Thoracic aorta (tissue), 2 donors: Measurements from ENCODE around the gene SPIRE1. TPM values are rescaled to one million over a fixed set of nuclear protein-coding genes. Genes with fewer than 3 reads are reported as not detected.
A peak's percentile ranks its signal among the peaks of the same experiment; 100 is the strongest.

Source experiments
- ATAC-seq: fragments of 150-250 bp; one replicate; pipeline ENCODE4 v1.8.0; 2017; ENCODE audit warnings: low read depth; ENCODE audit not compliant: insufficient number of reproducible peaks, low FRiP score
- DNase-seq: peaks from one replicate; pipeline ENCODE4 v3.0.0-alpha.2; 2020; ENCODE audit warnings: low spot score
- H3K27ac ChIP-seq, 2 donors: fragments of 200-600 bp; sonication (generic); 1 replicate in 1 of 2; 2 replicates in 1 of 2; pipeline ENCODE4 v1.5.1; 2016; ENCODE audit warnings: mild to moderate bottlenecking in 2 of 2, moderate library complexity in 2 of 2
- H3K27me3 ChIP-seq: fragments of 200-600 bp; sonication (generic); replicated peaks from 2 replicates; pipeline ENCODE4 v1.6.0; 2016; ENCODE audit warnings: mild to moderate bottlenecking; ENCODE audit not compliant: insufficient read depth
- H3K36me3 ChIP-seq: fragments of 200-600 bp; sonication (generic); one replicate; pipeline ENCODE4 v1.5.1; 2016
- H3K4me1 ChIP-seq, 2 donors: fragments of 200-600 bp; sonication (generic); 1 replicate in 1 of 2; 2 replicates in 1 of 2; pipeline versions ENCODE4 v1.5.1 to v1.6.0; 2016; ENCODE audit warnings: low read depth in 2 of 2, mild to moderate bottlenecking in 1 of 2; ENCODE audit not compliant: control insufficient read depth in 1 of 2
- H3K4me3 ChIP-seq: fragments of 200-600 bp; sonication (generic); 2 replicates; pipeline ENCODE4 v1.5.1; 2016; ENCODE audit warnings: mild to moderate bottlenecking
- H3K9me3 ChIP-seq: fragments of 200-600 bp; sonication (generic); 2 replicates; pipeline ENCODE4 v1.5.1; 2016
- CTCF ChIP-seq: fragments of 200-600 bp; sonication (generic); IDR thresholded peaks from one replicate; pipeline ENCODE4 v1.5.1; 2019; ENCODE audit warnings: antibody characterized with exemption
- total RNA-seq, 2 donors: library from RNA; depleted of rRNA; stranded (reverse); fragments of >200 nt; gene quantifications; one replicate each; pipeline versions ENCODE4 v1.1.0 to v1.2.3, GENCODE V29; 2016

SPIRE1 gene
- total RNA-seq, result 10 to 100 TPM; 26.8 to 39.6 TPM

- ATAC-seq (peak; percentile 88), DNase-seq (no peak)
- peak within 1 kb of the TSS; percentile 97 for H3K4me3 ChIP-seq
- TF ChIP-seq CTCF, result no peak
- H3K27ac ChIP-seq, result peak within 1 kb of the TSS; percentile 96 to 99
- no peaks in the 10 kb centered on the region for H3K27me3 ChIP-seq
- peaks cover 18 to 26% of the 10 kb centered on the region in 2 donors for H3K4me1 ChIP-seq
- H3K36me3 ChIP-seq, result no peaks in the 10 kb centered on the region
- H3K9me3 ChIP-seq, result no peaks in the 10 kb centered on the region
Observed at GRCh38 chr18:12657684-12658425, at the start of gene SPIRE1. Gene SPIRE1 (minus strand): TSS chr18:12658107. CDS start chr18:12657866, 241 bp downstream.

GRCh38 chr18:12703664-12704063, 45.8 kb upstream of the SPIRE1 start:
- H3K4me1 ChIP-seq, result peaks cover 23 to 34% of the 10 kb centered on the region in 2 donors
- peak overlapping the region; percentile 95 to 98 for H3K27ac ChIP-seq
- TF ChIP-seq CTCF, result no peak
- ATAC-seq, result no peak
- no peaks in the 10 kb centered on the region for H3K27me3 ChIP-seq
- no peaks in the 10 kb centered on the region for H3K9me3 ChIP-seq
- H3K36me3 ChIP-seq, result peaks cover 21% of the 10 kb centered on the region
- peak overlapping the region; percentile 94 for H3K4me3 ChIP-seq
- DNase-seq, result no peak

- H3K4me3 ChIP-seq, result peak overlapping the region; percentile 94
- TF ChIP-seq CTCF, result no peak
- peak overlapping the region; percentile 95 to 98 for H3K27ac ChIP-seq
- ATAC-seq (no peak), DNase-seq (no peak)
- no peaks in the 10 kb centered on the region for H3K9me3 ChIP-seq
- peaks cover 23 to 34% of the 10 kb centered on the region in 2 donors for H3K4me1 ChIP-seq
- H3K36me3 ChIP-seq, result peaks cover 18% of the 10 kb centered on the region
- no peaks in the 10 kb centered on the region for H3K27me3 ChIP-seq
Observed at GRCh38 chr18:12703096-12703567, 45.2 kb upstream of the SPIRE1 start.

GRCh38 chr18:12702221-12703095, 44.6 kb upstream of the SPIRE1 start, which contains the start of the genes CEP76 and PSMG2:
Gene CEP76 (minus strand): TSS chr18:12702723. CDS start chr18:12702548, 175 bp downstream.
Gene PSMG2 (plus strand): TSS chr18:12703042. CDS start chr18:12703108, 66 bp downstream.
- TF ChIP-seq CTCF, result no peak
- Histone ChIP-seq H3K27ac (peak within 1 kb of the TSS; percentile 95 to 98), H3K4me1 (peaks cover 23 to 34% of the 10 kb centered on the region in 2 donors), H3K9me3 (no peaks in the 10 kb centered on the region), H3K27me3 (no peaks in the 10 kb centered on the region), H3K36me3 (peaks cover 12% of the 10 kb centered on the region), H3K4me3 (peak within 1 kb of the TSS; percentile 94)
- ATAC-seq, result peak; percentile 91
- peak; percentile 50 for DNase-seq

- no peak overlapping the region for H3K27ac ChIP-seq
Observed at GRCh38 chr18:12701161-12701560, 43.3 kb upstream of the SPIRE1 start.

More at GRCh38 chr18:12701161-12701560, 43.3 kb upstream of the SPIRE1 start:
- Histone ChIP-seq H3K9me3 (no peaks in the 10 kb centered on the region), H3K4me3 (peak overlapping the region; percentile 94), H3K27me3 (no peaks in the 10 kb centered on the region), H3K4me1 (peaks cover 23 to 34% of the 10 kb centered on the region in 2 donors), H3K36me3 (peaks cover 8% of the 10 kb centered on the region)
- ATAC-seq (no peak), DNase-seq (no peak)
- no peak for TF ChIP-seq CTCF
